Loucy (cell line): ENCODE results near the gene TGM2.

Source experiments
- CTCF ChIP-seq: fragments of 200-600 bp; sonication (generic); conservative IDR thresholded peaks from 2 replicates; pipeline ENCODE4 v1.5.1; 2014; ENCODE audit warnings: mild to moderate bottlenecking, antibody characterized with exemption, low read length
- EZH2phosphoT487 ChIP-seq: fragments of 200-600 bp; IDR thresholded peaks from 2 replicates; pipeline ENCODE4 v1.6.1; 2018; ENCODE audit warnings: antibody characterized with exemption, mild to moderate bottlenecking, moderate library complexity, borderline replicate concordance

- TF ChIP-seq CTCF (no peak), EZH2phosphoT487 (no peak)
These were observed 56.0 kb downstream of the TGM2 start for GRCh38 chr20:38108986-38109541.
